ENCODE measurements around the gene SH3RF3.

The SH3RF3 gene

GRCh38 chr2:109243526-109244303 is 114.7 kb downstream of the SH3RF3 start:
- Histone ChIP-seq H3K36me3 (ENCODE audit: low read depth) (no peaks in the 10 kb centered on the region), H3K4me3 (ENCODE audit: severe bottlenecking) (no peak overlapping the region), H3K9me3 (ENCODE audit: severe bottlenecking) (no peaks in the 10 kb centered on the region), H3K27ac (ENCODE audit: poor library complexity, severe bottlenecking) (peak overlapping the region; percentile 85), H3K27me3 (ENCODE audit: insufficient read depth, poor library complexity, severe bottlenecking) (no peaks in the 10 kb centered on the region), H3K4me1 (ENCODE audit: insufficient read depth, poor library complexity, severe bottlenecking) (peaks cover 48% of the 10 kb centered on the region)
- TF ChIP-seq, protein P1, sequence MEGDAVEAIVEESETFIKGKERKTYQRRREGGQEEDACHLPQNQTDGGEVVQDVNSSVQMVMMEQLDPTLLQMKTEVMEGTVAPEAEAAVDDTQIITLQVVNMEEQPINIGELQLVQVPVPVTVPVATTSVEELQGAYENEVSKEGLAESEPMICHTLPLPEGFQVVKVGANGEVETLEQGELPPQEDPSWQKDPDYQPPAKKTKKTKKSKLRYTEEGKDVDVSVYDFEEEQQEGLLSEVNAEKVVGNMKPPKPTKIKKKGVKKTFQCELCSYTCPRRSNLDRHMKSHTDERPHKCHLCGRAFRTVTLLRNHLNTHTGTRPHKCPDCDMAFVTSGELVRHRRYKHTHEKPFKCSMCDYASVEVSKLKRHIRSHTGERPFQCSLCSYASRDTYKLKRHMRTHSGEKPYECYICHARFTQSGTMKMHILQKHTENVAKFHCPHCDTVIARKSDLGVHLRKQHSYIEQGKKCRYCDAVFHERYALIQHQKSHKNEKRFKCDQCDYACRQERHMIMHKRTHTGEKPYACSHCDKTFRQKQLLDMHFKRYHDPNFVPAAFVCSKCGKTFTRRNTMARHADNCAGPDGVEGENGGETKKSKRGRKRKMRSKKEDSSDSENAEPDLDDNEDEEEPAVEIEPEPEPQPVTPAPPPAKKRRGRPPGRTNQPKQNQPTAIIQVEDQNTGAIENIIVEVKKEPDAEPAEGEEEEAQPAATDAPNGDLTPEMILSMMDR (IDR thresholded peaks at IDR 0.05; ENCODE audit: poor library complexity, severe bottlenecking): no peak
- ATAC-seq (ENCODE audit: low read depth): no peak
- DNase-seq (ENCODE audit: low spot score): no peak

GRCh38 chr2:109244304-109244582 is 115.2 kb downstream of the SH3RF3 start:
- DNase-seq (ENCODE audit: low spot score) (no peak), ATAC-seq (ENCODE audit: low read depth) (no peak)
- H3K9me3 ChIP-seq (ENCODE audit: severe bottlenecking): no peaks in the 10 kb centered on the region
- H3K4me1 ChIP-seq (ENCODE audit: insufficient read depth, poor library complexity, severe bottlenecking): peaks cover 43% of the 10 kb centered on the region
- H3K27me3 ChIP-seq (ENCODE audit: insufficient read depth, poor library complexity, severe bottlenecking): no peaks in the 10 kb centered on the region
- TF ChIP-seq, protein P1 (IDR thresholded peaks at IDR 0.05; ENCODE audit: poor library complexity, severe bottlenecking): no peak
- H3K27ac ChIP-seq (ENCODE audit: poor library complexity, severe bottlenecking): no peak overlapping the region
- H3K4me3 ChIP-seq (ENCODE audit: severe bottlenecking): no peak overlapping the region
- H3K36me3 ChIP-seq (ENCODE audit: low read depth): no peaks in the 10 kb centered on the region

- TF ChIP-seq, protein P1 (IDR thresholded peaks at IDR 0.05; ENCODE audit: poor library complexity, severe bottlenecking): no peak
- Histone ChIP-seq H3K27me3 (ENCODE audit: insufficient read depth, poor library complexity, severe bottlenecking) (no peaks in the 10 kb centered on the region), H3K4me1 (ENCODE audit: insufficient read depth, poor library complexity, severe bottlenecking) (peaks cover 37% of the 10 kb centered on the region), H3K4me3 (ENCODE audit: severe bottlenecking) (no peak overlapping the region), H3K36me3 (ENCODE audit: low read depth) (no peaks in the 10 kb centered on the region), H3K27ac (ENCODE audit: poor library complexity, severe bottlenecking) (no peak overlapping the region), H3K9me3 (ENCODE audit: severe bottlenecking) (no peaks in the 10 kb centered on the region)
- DNase-seq (ENCODE audit: low spot score) (no peak), ATAC-seq (ENCODE audit: low read depth) (no peak)
Measured at GRCh38 chr2:109244750-109245382, 115.9 kb downstream of the SH3RF3 start.

- DNase-seq (ENCODE audit: low spot score) (no peak), ATAC-seq (ENCODE audit: low read depth) (no peak)
- no peak overlapping the region for H3K27ac ChIP-seq (ENCODE audit: poor library complexity, severe bottlenecking)
- no peaks in the 10 kb centered on the region for H3K27me3 ChIP-seq (ENCODE audit: insufficient read depth, poor library complexity, severe bottlenecking)
- H3K4me3 ChIP-seq (ENCODE audit: severe bottlenecking): no peak overlapping the region
- no peaks in the 10 kb centered on the region for H3K36me3 ChIP-seq (ENCODE audit: low read depth)
- no peaks in the 10 kb centered on the region for H3K9me3 ChIP-seq (ENCODE audit: severe bottlenecking)
- TF ChIP-seq, protein P1 (IDR thresholded peaks at IDR 0.05; ENCODE audit: poor library complexity, severe bottlenecking): no peak
- H3K4me1 ChIP-seq (ENCODE audit: insufficient read depth, poor library complexity, severe bottlenecking): peaks cover 23% of the 10 kb centered on the region
Measured at GRCh38 chr2:109246176-109246575, 117.2 kb downstream of the SH3RF3 start.

DNA sequence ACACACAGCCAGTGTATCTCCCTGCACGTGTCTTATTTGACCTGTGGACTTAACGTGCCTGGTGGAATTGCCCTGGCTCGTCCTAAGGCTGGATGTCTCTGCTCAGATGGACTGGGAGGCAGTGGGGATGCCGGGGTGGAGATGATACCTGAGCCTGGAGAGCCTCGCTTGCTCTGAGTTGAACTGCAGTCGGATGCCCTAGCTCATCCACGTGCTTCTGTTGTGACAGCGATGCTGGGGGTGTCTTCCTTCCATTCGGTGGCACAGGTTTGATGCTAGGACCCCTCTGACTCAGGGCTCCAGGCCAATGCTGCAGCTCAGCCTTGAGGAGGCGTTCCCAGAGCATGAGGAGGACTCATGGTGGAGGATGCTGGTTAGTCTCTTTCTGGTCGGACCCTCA is 117.6 kb downstream of the SH3RF3 start:
- Histone ChIP-seq H3K4me1 (ENCODE audit: insufficient read depth, poor library complexity, severe bottlenecking) (peaks cover 19% of the 10 kb centered on the region), H3K4me3 (ENCODE audit: severe bottlenecking) (no peak overlapping the region), H3K27me3 (ENCODE audit: insufficient read depth, poor library complexity, severe bottlenecking) (no peaks in the 10 kb centered on the region), H3K9me3 (ENCODE audit: severe bottlenecking) (no peaks in the 10 kb centered on the region), H3K27ac (ENCODE audit: poor library complexity, severe bottlenecking) (no peak overlapping the region), H3K36me3 (ENCODE audit: low read depth) (no peaks in the 10 kb centered on the region)
- no peak for DNase-seq (ENCODE audit: low spot score)
- ATAC-seq (ENCODE audit: low read depth): no peak
- TF ChIP-seq, protein P1 (IDR thresholded peaks at IDR 0.05; ENCODE audit: poor library complexity, severe bottlenecking): no peak

Data from RWPE2 (cell line).